K562 (cell line): ENCODE results near the gene MRM2. TPM values are rescaled to one million over a fixed set of nuclear protein-coding genes. Genes with fewer than 3 reads are reported as not detected.

Source experiments
- ATF1 ChIP-seq, 2 experiments: fragments of 450-650 bp in 1 of 2; IDR thresholded peaks; 2 replicates each; pipeline ENCODE4 v1.6.1; 2016; ENCODE audit warnings: missing compliant biosample characterization in 1 of 2, missing genetic modification characterization in 1 of 2
- C11orf30 ChIP-seq: fragments of 450-650 bp; IDR thresholded peaks from 2 replicates; pipeline ENCODE4 v1.6.1; 2016; ENCODE audit warnings: low read depth, mild to moderate bottlenecking
- CHD4 ChIP-seq: fragments of 200-600 bp; sonication (generic); IDR thresholded peaks from 3 replicates; pipeline ENCODE4 v1.6.1; 2012; ENCODE audit warnings: low read depth, mild to moderate bottlenecking, mixed read lengths, low read length, inconsistent platforms; ENCODE audit not compliant: insufficient read depth, insufficient replicate concordance, poor library complexity, severe bottlenecking
- COPS2 ChIP-seq: fragments of 450-650 bp; conservative IDR thresholded peaks from 2 replicates; pipeline ENCODE4 v1.6.1; 2016; ENCODE audit warnings: mild to moderate bottlenecking, moderate library complexity
- E4F1 ChIP-seq: fragments of 250-450 bp; sonication (Bioruptor Pico); IDR thresholded peaks from 2 replicates; pipeline ENCODE4 v1.5.0; 2021; ENCODE audit warnings: mild to moderate bottlenecking, borderline replicate concordance
- FIP1L1 ChIP-seq: fragments of 200-400 bp; formaldehyde crosslinking; IDR thresholded peaks from 2 replicates; pipeline ENCODE4 v1.6.1; 2018; ENCODE audit warnings: mild to moderate bottlenecking, low read depth, low read length; ENCODE audit not compliant: poor library complexity, severe bottlenecking
- HDAC8 ChIP-seq: fragments of 450-650 bp; IDR thresholded peaks from 2 replicates; pipeline ENCODE4 v1.6.1; 2016; ENCODE audit warnings: mild to moderate bottlenecking, missing genetic modification characterization, moderate library complexity, missing compliant biosample characterization
- HNRNPL ChIP-seq: fragments of 200-400 bp; formaldehyde crosslinking; IDR thresholded peaks from 2 replicates; pipeline ENCODE4 v1.6.1; 2017; ENCODE audit warnings: low read depth, mild to moderate bottlenecking, low read length
- NCOR1 ChIP-seq: fragments of 450-650 bp; IDR thresholded peaks from 2 replicates; pipeline ENCODE4 v1.6.1; 2016; ENCODE audit warnings: mild to moderate bottlenecking, moderate library complexity
- PTRF ChIP-seq: fragments of 450-650 bp; IDR thresholded peaks from 2 replicates; pipeline ENCODE4 v1.6.1; 2016; ENCODE audit warnings: mild to moderate bottlenecking, missing genetic modification characterization, missing compliant biosample characterization
- RBFOX2 ChIP-seq: fragments of 200-400 bp; formaldehyde crosslinking; IDR thresholded peaks from 2 replicates; pipeline ENCODE4 v1.6.1; 2017; ENCODE audit warnings: low read depth, mild to moderate bottlenecking, low read length, moderate library complexity
- SFPQ ChIP-seq: fragments of 200-400 bp; formaldehyde crosslinking; IDR thresholded peaks from 2 replicates; pipeline ENCODE4 v1.6.1; 2017; ENCODE audit warnings: mild to moderate bottlenecking, low read depth, low read length, moderate library complexity
- TGIF2 ChIP-seq: sonication (generic); formaldehyde crosslinking; IDR thresholded peaks from 2 replicates; pipeline ENCODE4 v1.8.1; 2022; ENCODE audit warnings: mild to moderate bottlenecking, missing genetic modification reagents, moderate library complexity
- THAP7 ChIP-seq: fragments of 250-450 bp; sonication (Bioruptor Pico); IDR thresholded peaks from 2 replicates; pipeline ENCODE4 v1.5.0; 2021
- XRCC5 ChIP-seq: fragments of 200-400 bp; formaldehyde crosslinking; IDR thresholded peaks from 2 replicates; pipeline ENCODE4 v1.6.1; 2017; ENCODE audit warnings: low read depth, mild to moderate bottlenecking, low read length
- ZFPM2 ChIP-seq: fragments of 250-450 bp; sonication (Bioruptor Pico); IDR thresholded peaks from 2 replicates; pipeline ENCODE4 v1.5.1; 2022; ENCODE audit warnings: mild to moderate bottlenecking
- ZNF133 ChIP-seq: fragments of 250-450 bp; sonication (Bioruptor Pico); IDR thresholded peaks from 2 replicates; pipeline ENCODE4 v1.4.0; 2020; ENCODE audit warnings: mild to moderate bottlenecking
- ZNF165 ChIP-seq: fragments of 250-450 bp; sonication (Bioruptor Pico); IDR thresholded peaks from 2 replicates; pipeline ENCODE4 v1.4.0; 2020; ENCODE audit warnings: borderline replicate concordance
- ZNF197 ChIP-seq: fragments of 200-800 bp; sonication (Bioruptor generic); IDR thresholded peaks from 2 replicates; pipeline ENCODE4 v1.6.1; 2016; ENCODE audit warnings: low read depth, missing genetic modification characterization, missing compliant biosample characterization
- ZNF277 ChIP-seq: fragments of 250-450 bp; sonication (Bioruptor Pico); IDR thresholded peaks from 2 replicates; pipeline ENCODE4 v1.8.0; 2022; ENCODE audit warnings: inconsistent platforms, mild to moderate bottlenecking, moderate library complexity, borderline replicate concordance
- ZNF717 ChIP-seq: fragments of 250-450 bp; sonication (Bioruptor Pico); IDR thresholded peaks from 2 replicates; pipeline ENCODE4 v1.5.0; 2021
- ZZZ3 ChIP-seq: fragments of 450-650 bp; IDR thresholded peaks from 2 replicates; pipeline ENCODE4 v1.6.1; 2016; ENCODE audit warnings: antibody characterized with exemption, mild to moderate bottlenecking, moderate library complexity
- polyA plus RNA-seq, 8 experiments: library from polyadenylated mRNA; depleted of rRNA in 4 of 8; stranded (reverse) in 5 of 8; unstranded in 3 of 8; fragments of >200 nt; fragmentation: Nextera tagmentation in 2 of 8; fragmentation: Illumina TruSeq in 1 of 8; extraction: Ambion mirVana in 2 of 8; extraction: Trizol in 1 of 8; gene quantifications; 2 replicates each; pipeline versions ENCODE4 v1.2.1 to v1.2.3, GENCODE V29; 2011 to 2014; ENCODE audit warnings: inconsistent platforms in 1 of 8, missing spikeins in 1 of 8
- total RNA-seq, 7 experiments: library from RNA; depleted of rRNA in 6 of 7; stranded (reverse); fragments of >200 nt in 6 of 7; fragmentation: Illumina TruSeq in 2 of 7; extraction: Trizol in 2 of 7; gene quantifications; 2 replicates each; pipeline versions ENCODE4 v1.2.1 to v1.2.3, GENCODE V29; 2011 to 2021; ENCODE audit warnings: low replicate concordance in 1 of 7

The MRM2 gene
- total and polyA plus RNA-seq, 9 of the 15 experiments (the other 6 are each of a cell fraction or from before 2014, with no cell fraction given) = 32.4 to 116 (median 50.5) TPM

GRCh38 chr7:2242541-2243429 is 780 bp upstream of the MRM2 start (continued):
- TF ChIP-seq ZNF165 (no peak), TGIF2 (CRISPR knock-in tag) (no peak), E4F1 (no peak), SFPQ (no peak), ZNF133 (CRISPR knock-in tag) (no peak), C11orf30 (no peak), COPS2 (no peak), THAP7 (CRISPR knock-in tag) (no peak), PTRF (tag) (no peak), ZNF717 (CRISPR knock-in tag) (no peak), RBFOX2 (0 out of 2 replicates have a peak, but pooled peaks have one; percentile 9), FIP1L1 (no peak), HNRNPL (no peak), CHD4 (no peak), ZNF277 (CRISPR knock-in tag) (no peak), NCOR1 (no peak), ZNF197 (no peak), XRCC5 (no peak), HDAC8 (tag) (no peak), ATF1 (CRISPR knock-in tag; IDR thresholded peaks at IDR 0.05) (no peak), ATF1 (tag; IDR thresholded peaks at IDR 0.05) (no peak), ZZZ3 (no peak), ZFPM2 (CRISPR knock-in tag) (no peak)
